ENCODE measurements around the gene LRTM1.

DNA sequence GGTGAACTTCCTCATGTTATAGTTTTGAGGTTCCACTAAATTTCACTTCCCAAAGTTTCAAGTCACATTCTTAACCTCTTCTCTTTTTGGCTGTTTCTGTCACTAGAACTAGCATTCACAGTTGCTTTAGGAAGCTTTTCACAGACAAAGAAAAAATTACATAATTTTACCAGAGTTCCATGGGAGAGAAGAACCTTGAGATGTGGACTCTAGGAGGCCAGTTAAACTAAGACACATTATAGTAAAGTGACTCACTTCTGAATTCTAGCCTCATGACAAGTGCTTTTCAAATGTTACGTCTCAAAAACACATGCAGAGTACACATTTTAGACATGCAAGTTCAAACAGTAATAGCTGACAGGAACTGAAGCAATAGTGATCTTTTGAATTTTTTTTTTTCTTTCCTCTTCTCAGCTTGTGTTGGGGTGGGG lies 39.9 kb upstream of the LRTM1 start:
- TF ChIP-seq SP2 (tag by site-specific recombination; IDR thresholded peaks at IDR 0.05), result no peak
- TF ChIP-seq, protein P1, sequence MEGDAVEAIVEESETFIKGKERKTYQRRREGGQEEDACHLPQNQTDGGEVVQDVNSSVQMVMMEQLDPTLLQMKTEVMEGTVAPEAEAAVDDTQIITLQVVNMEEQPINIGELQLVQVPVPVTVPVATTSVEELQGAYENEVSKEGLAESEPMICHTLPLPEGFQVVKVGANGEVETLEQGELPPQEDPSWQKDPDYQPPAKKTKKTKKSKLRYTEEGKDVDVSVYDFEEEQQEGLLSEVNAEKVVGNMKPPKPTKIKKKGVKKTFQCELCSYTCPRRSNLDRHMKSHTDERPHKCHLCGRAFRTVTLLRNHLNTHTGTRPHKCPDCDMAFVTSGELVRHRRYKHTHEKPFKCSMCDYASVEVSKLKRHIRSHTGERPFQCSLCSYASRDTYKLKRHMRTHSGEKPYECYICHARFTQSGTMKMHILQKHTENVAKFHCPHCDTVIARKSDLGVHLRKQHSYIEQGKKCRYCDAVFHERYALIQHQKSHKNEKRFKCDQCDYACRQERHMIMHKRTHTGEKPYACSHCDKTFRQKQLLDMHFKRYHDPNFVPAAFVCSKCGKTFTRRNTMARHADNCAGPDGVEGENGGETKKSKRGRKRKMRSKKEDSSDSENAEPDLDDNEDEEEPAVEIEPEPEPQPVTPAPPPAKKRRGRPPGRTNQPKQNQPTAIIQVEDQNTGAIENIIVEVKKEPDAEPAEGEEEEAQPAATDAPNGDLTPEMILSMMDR (tag by site-specific recombination; IDR thresholded peaks at IDR 0.05), result no peak
- TF ChIP-seq ZNF707 (tag by site-specific recombination; IDR thresholded peaks at IDR 0.05), result no peak
